ENCODE data around the gene PEMT.

GRCh38 chr17:17500999-17501605, 90.4 kb downstream of the PEMT start:
- TF ChIP-seq SMC3 (IDR thresholded peaks at IDR 0.05; ENCODE audit: low read depth, low read length) (no peak), CTCF (conservative IDR thresholded peaks at IDR 0.05; ENCODE audit: low read depth, low read length) (no peak), POLR2A (IDR thresholded peaks at IDR 0.05; ENCODE audit: low read depth, low read length) (no peak)

Data from IMR-90 (cell line).